Astrocyte (in vitro differentiated cells and primary cell): Measurements from ENCODE around the gene CTBP2. TPM values are rescaled to one million over a fixed set of nuclear protein-coding genes. Genes with fewer than 3 reads are reported as not detected.
A peak's percentile ranks its signal among the peaks of the same experiment; 100 is the strongest.

ENCODE experiments used
- DNase-seq: peaks from one replicate; pipeline ENCODE4 v3.0.0-alpha.2; 2010; ENCODE audit warnings: low read depth
- FAIRE-seq: peaks from 2 replicates; lab custom pipeline; 2011; peaks lifted over from hg19 to GRCh38; lab: Jason Lieb, UNC
- H2AFZ ChIP-seq: 2 replicates; pipeline ENCODE4 v1.6.0; 2012; ENCODE audit warnings: low read depth, low read length, inconsistent platforms
- H3K27ac ChIP-seq: 2 replicates; pipeline ENCODE4 v1.5.1; 2011; ENCODE audit warnings: low read depth, low read length, inconsistent platforms
- H3K27me3 ChIP-seq: 2 replicates; pipeline ENCODE4 v1.6.0; 2011; ENCODE audit warnings: low read length, inconsistent platforms; ENCODE audit not compliant: insufficient read depth
- H3K36me3 ChIP-seq: 2 replicates; pipeline ENCODE4 v1.5.1; 2011; ENCODE audit warnings: low read length, inconsistent platforms; ENCODE audit not compliant: insufficient read depth
- H3K4me1 ChIP-seq: 2 replicates; pipeline ENCODE4 v1.5.1; 2011; ENCODE audit warnings: low read length, inconsistent platforms; ENCODE audit not compliant: insufficient read depth
- H3K4me2 ChIP-seq: 2 replicates; pipeline ENCODE4 v1.6.0; 2012; ENCODE audit warnings: low read length, inconsistent platforms
- H3K4me3 ChIP-seq: 2 replicates; pipeline ENCODE4 v1.5.1; 2011; ENCODE audit warnings: low read depth, mild to moderate bottlenecking, low read length, inconsistent platforms; ENCODE audit not compliant: insufficient read depth
- H3K79me2 ChIP-seq: 2 replicates; pipeline ENCODE4 v1.6.0; 2012; ENCODE audit warnings: mild to moderate bottlenecking, low read length, inconsistent platforms; ENCODE audit not compliant: insufficient read depth
- H3K9ac ChIP-seq: 2 replicates; pipeline ENCODE4 v1.6.0; 2012; ENCODE audit warnings: mild to moderate bottlenecking, low read length, inconsistent platforms
- H3K9me3 ChIP-seq: 2 replicates; pipeline ENCODE4 v1.5.1; 2012; ENCODE audit warnings: low read depth, mild to moderate bottlenecking, low read length, inconsistent platforms; ENCODE audit not compliant: insufficient read depth
- H4K20me1 ChIP-seq: 2 replicates; pipeline ENCODE4 v1.6.0; 2012; ENCODE audit warnings: low read length, inconsistent platforms; ENCODE audit not compliant: insufficient read depth
- H3K27ac Mint-ChIP-seq: one replicate; pipeline ENCODE4 v1.8.0; 2021; ENCODE audit warnings: mild to moderate bottlenecking, mixed read lengths; ENCODE audit not compliant: unreplicated experiment
- H3K27me3 Mint-ChIP-seq: one replicate; pipeline ENCODE4 v1.8.0; 2021; ENCODE audit warnings: low read depth, mixed read lengths; ENCODE audit not compliant: unreplicated experiment
- H3K36me3 Mint-ChIP-seq: one replicate; pipeline ENCODE4 v1.8.0; 2021; ENCODE audit warnings: low read depth, mixed read lengths; ENCODE audit not compliant: unreplicated experiment
- H3K4me1 Mint-ChIP-seq: one replicate; pipeline ENCODE4 v1.8.0; 2021; ENCODE audit warnings: low read depth, mixed read lengths; ENCODE audit not compliant: unreplicated experiment
- H3K4me3 Mint-ChIP-seq: one replicate; pipeline ENCODE4 v1.8.0; 2021; ENCODE audit warnings: mild to moderate bottlenecking, moderate library complexity, mixed read lengths; ENCODE audit not compliant: unreplicated experiment
- H3K9me3 Mint-ChIP-seq: one replicate; pipeline ENCODE4 v1.8.0; 2021; ENCODE audit warnings: mild to moderate bottlenecking, mixed read lengths; ENCODE audit not compliant: unreplicated experiment
- CTCF ChIP-seq: IDR thresholded peaks from 2 replicates; pipeline ENCODE4 v1.5.1; 2011; ENCODE audit warnings: low read depth, mild to moderate bottlenecking, inconsistent platforms, low read length, moderate library complexity; ENCODE audit not compliant: insufficient read depth
- EZH2 ChIP-seq: IDR thresholded peaks from 2 replicates; pipeline ENCODE4 v1.6.1; 2012; ENCODE audit warnings: mild to moderate bottlenecking, low read length, inconsistent platforms; ENCODE audit not compliant: insufficient read depth
- total RNA-seq: library from RNA; stranded (reverse); gene quantifications from 2 replicates; pipeline ENCODE4 v1.2.1, GENCODE V29; 2021

The CTBP2 gene
- total RNA-seq, 1 donor from 2014 or later, result 109 TPM

DNA sequence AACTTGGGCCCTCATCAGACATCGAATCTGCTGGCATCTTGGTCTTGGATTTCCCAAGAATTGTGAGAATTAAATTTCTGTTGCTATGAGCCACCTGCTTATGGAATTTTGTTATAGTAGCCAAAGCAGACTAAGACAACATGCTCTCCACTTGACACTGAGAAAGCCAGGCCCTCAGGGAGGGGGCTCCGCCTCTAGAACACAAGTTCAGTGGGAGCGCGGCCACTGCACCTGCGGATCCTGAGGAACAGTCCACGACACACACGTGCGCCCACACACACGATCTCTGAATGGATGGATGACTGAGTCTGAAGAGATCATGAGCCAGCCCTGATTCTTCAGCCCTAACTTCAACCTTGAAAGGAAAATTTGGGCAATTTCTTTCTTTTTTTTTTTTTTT lies 73.7 kb downstream of the CTBP2 start:
- Mint-ChIP-seq H3K4me1 (peaks cover 59% of the 10 kb centered on the region), H3K36me3 (peaks cover 31% of the 10 kb centered on the region), H3K4me3 (no peak overlapping the region), H3K9me3 (no peaks in the 10 kb centered on the region), H3K27me3 (no peaks in the 10 kb centered on the region), H3K27ac (no peak overlapping the region)
- H3K27ac ChIP-seq, result no peak overlapping the region
- no peak overlapping the region for H3K4me2 ChIP-seq
- peaks cover 30% of the 10 kb centered on the region for H3K4me1 ChIP-seq
- H3K27me3 ChIP-seq, result no peaks in the 10 kb centered on the region
- H3K9ac ChIP-seq, result no peak overlapping the region
- no peaks in the 10 kb centered on the region for H3K9me3 ChIP-seq
- TF ChIP-seq EZH2 (no peak), CTCF (no peak)
- DNase-seq, result no peak
- no peak for FAIRE-seq
- no peak overlapping the region for H3K4me3 ChIP-seq
- H3K36me3 ChIP-seq, result peaks cover 6% of the 10 kb centered on the region
- H2AFZ ChIP-seq, result no peak overlapping the region
- H4K20me1 ChIP-seq, result peaks cover 57% of the 10 kb centered on the region
- peaks cover 81% of the 10 kb centered on the region for H3K79me2 ChIP-seq

- Histone ChIP-seq H3K9ac (peak overlapping the region; percentile 74), H3K36me3 (peaks cover 6% of the 10 kb centered on the region), H3K27me3 (no peaks in the 10 kb centered on the region), H3K9me3 (no peaks in the 10 kb centered on the region), H3K4me1 (peaks cover 30% of the 10 kb centered on the region), H3K79me2 (peaks cover 81% of the 10 kb centered on the region), H3K27ac (peak overlapping the region; percentile 89), H3K4me2 (peak overlapping the region; percentile 58), H4K20me1 (peaks cover 50% of the 10 kb centered on the region), H3K4me3 (no peak overlapping the region), H2AFZ (no peak overlapping the region)
- H3K27ac Mint-ChIP-seq, result peak overlapping the region; percentile 72
- DNase-seq (peak; percentile 44), FAIRE-seq (no peak)
- H3K9me3 Mint-ChIP-seq, result no peaks in the 10 kb centered on the region
- H3K4me3 Mint-ChIP-seq, result peak overlapping the region; percentile 50
- TF ChIP-seq CTCF (no peak), EZH2 (no peak)
- H3K27me3 Mint-ChIP-seq, result no peaks in the 10 kb centered on the region
- peaks cover 60% of the 10 kb centered on the region for H3K4me1 Mint-ChIP-seq
- peaks cover 38% of the 10 kb centered on the region for H3K36me3 Mint-ChIP-seq
Observed at GRCh38 chr10:125085258-125086054, 74.9 kb downstream of the CTBP2 start.
